SKM-1 treated with dmso at 0.1 percent for 144 hours (cell line): Measurements from ENCODE around the gene CRIP3.
"Not testable (repeated sequence)": the region's sequence is repeated elsewhere in the genome, so short reads cannot be mapped to it uniquely, and the experiment has no call there.

Source experiments
- DNase-seq: peaks from one replicate; lab custom pipeline; 2025; ENCODE audit not compliant: unreplicated experiment; lab: John Stamatoyannopoulos, UW

Gene CRIP3

GRCh38 chr6:43308101-43308989 is at the start of gene CRIP3:
Gene CRIP3 (minus strand): TSS chr6:43308826. CDS start chr6:43308792, 34 bp downstream.
- peak; percentile 41 for DNase-seq

- DNase-seq = no peak
Measured at GRCh38 chr6:43355862-43356590, 47.4 kb upstream of the CRIP3 start.

- not testable (repeated sequence) for DNase-seq
Measured at GRCh38 chr6:43351951-43352350, 43.3 kb upstream of the CRIP3 start.

GRCh38 chr6:43347444-43347843 is 38.8 kb upstream of the CRIP3 start:
- DNase-seq = no peak

GRCh38 chr6:43347021-43347420 is 38.4 kb upstream of the CRIP3 start:
- no peak for DNase-seq

GRCh38 chr6:43346243-43346642 is 37.6 kb upstream of the CRIP3 start:
- DNase-seq = not testable (repeated sequence)

GRCh38 chr6:43339168-43339567 is 30.5 kb upstream of the CRIP3 start:
- no peak for DNase-seq

- DNase-seq = no peak
Measured at GRCh38 chr6:43338243-43338642, 29.6 kb upstream of the CRIP3 start.

- no peak for DNase-seq
Measured at GRCh38 chr6:43336382-43336781, 27.8 kb upstream of the CRIP3 start.

GRCh38 chr6:43335469-43335868 is 26.8 kb upstream of the CRIP3 start:
- no peak for DNase-seq

- DNase-seq = peak; percentile 37
Measured at GRCh38 chr6:43334466-43335095, 26.0 kb upstream of the CRIP3 start.

- peak; percentile 86 for DNase-seq
Measured at GRCh38 chr6:43331891-43332290, 23.3 kb upstream of the CRIP3 start.

GRCh38 chr6:43331470-43331869 is 22.8 kb upstream of the CRIP3 start:
- no peak for DNase-seq

GRCh38 chr6:43328528-43328927 is 19.9 kb upstream of the CRIP3 start:
- no peak for DNase-seq

- no peak for DNase-seq
Measured at GRCh38 chr6:43325876-43326275, 17.2 kb upstream of the CRIP3 start.

- DNase-seq = no peak
Measured at GRCh38 chr6:43318011-43318410, 9.4 kb upstream of the CRIP3 start.

- no peak for DNase-seq
Measured at GRCh38 chr6:43313813-43314212, 5.2 kb upstream of the CRIP3 start.

- peak; percentile 49 for DNase-seq
Measured at GRCh38 chr6:43311666-43312065, 3.0 kb upstream of the CRIP3 start.

- peak; percentile 77 for DNase-seq
Measured at GRCh38 chr6:43310624-43311023, 2.0 kb upstream of the CRIP3 start.

- DNase-seq = no peak
Measured at GRCh38 chr6:43310134-43310533, 1.5 kb upstream of the CRIP3 start.

- DNase-seq = no peak
Measured at GRCh38 chr6:43308990-43309477, 408 bp upstream of the CRIP3 start.
